ENCODE measurements around the gene CDH23. TPM values are rescaled to one million over a fixed set of nuclear protein-coding genes. Genes with fewer than 3 reads are reported as not detected.

CDH23 gene
- total RNA-seq, 1 experiment from 2014 or later, result 2.9 TPM

DNA sequence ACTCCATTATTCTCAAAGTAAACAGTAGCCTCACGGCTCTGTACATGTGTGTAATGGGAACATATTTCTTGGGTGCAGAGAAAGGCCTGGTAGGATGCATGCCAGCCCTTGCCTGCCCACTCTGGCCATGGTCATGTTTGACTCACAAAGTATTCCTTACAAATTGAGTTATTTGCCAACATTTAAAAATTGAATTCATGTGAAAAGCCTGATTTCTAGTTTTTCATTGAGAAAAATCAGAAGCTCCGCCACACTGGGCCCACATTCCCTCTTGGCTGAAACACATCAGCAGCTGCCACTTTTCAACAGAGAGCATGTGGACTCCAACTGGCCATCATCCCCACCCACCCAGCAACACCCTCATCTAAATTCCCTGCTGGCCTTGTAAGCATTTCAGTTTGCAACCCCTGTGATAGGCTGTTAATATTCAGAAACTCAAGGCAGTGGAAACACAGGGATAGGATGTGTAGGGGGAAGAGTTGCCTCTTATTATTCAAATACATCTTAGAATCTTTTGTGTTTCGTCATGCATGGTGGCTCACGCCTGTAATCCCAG lies 40.9 kb downstream of the CDH23 start (continued):
- TF ChIP-seq, protein P1, sequence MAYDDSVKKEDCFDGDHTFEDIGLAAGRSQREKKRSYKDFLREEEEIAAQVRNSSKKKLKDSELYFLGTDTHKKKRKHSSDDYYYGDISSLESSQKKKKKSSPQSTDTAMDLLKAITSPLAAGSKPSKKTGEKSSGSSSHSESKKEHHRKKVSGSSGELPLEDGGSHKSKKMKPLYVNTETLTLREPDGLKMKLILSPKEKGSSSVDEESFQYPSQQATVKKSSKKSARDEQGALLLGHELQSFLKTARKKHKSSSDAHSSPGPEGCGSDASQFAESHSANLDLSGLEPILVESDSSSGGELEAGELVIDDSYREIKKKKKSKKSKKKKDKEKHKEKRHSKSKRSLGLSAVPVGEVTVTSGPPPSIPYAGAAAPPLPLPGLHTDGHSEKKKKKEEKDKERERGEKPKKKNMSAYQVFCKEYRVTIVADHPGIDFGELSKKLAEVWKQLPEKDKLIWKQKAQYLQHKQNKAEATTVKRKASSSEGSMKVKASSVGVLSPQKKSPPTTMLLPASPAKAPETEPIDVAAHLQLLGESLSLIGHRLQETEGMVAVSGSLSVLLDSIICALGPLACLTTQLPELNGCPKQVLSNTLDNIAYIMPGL (CRISPR knock-in tag; IDR thresholded peaks at IDR 0.05), result no peak
- TF ChIP-seq NFYB (CRISPR knock-in tag; conservative IDR thresholded peaks at IDR 0.05; ENCODE audit: low read depth) (no peak), OVOL2 (CRISPR knock-in tag; IDR thresholded peaks at IDR 0.05; ENCODE audit: borderline replicate concordance) (no peak), IRF2 (CRISPR knock-in tag; IDR thresholded peaks at IDR 0.05; ENCODE audit: borderline replicate concordance, low read depth) (no peak), ZNF671 (CRISPR knock-in tag; IDR thresholded peaks at IDR 0.05) (no peak), ATF1 (CRISPR knock-in tag; IDR thresholded peaks at IDR 0.05) (no peak), CREB1 (CRISPR knock-in tag; IDR thresholded peaks at IDR 0.05) (no peak)
- TF ChIP-seq, protein P2, sequence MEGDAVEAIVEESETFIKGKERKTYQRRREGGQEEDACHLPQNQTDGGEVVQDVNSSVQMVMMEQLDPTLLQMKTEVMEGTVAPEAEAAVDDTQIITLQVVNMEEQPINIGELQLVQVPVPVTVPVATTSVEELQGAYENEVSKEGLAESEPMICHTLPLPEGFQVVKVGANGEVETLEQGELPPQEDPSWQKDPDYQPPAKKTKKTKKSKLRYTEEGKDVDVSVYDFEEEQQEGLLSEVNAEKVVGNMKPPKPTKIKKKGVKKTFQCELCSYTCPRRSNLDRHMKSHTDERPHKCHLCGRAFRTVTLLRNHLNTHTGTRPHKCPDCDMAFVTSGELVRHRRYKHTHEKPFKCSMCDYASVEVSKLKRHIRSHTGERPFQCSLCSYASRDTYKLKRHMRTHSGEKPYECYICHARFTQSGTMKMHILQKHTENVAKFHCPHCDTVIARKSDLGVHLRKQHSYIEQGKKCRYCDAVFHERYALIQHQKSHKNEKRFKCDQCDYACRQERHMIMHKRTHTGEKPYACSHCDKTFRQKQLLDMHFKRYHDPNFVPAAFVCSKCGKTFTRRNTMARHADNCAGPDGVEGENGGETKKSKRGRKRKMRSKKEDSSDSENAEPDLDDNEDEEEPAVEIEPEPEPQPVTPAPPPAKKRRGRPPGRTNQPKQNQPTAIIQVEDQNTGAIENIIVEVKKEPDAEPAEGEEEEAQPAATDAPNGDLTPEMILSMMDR (IDR thresholded peaks at IDR 0.05), result no peak
- TF ChIP-seq, protein P3, sequence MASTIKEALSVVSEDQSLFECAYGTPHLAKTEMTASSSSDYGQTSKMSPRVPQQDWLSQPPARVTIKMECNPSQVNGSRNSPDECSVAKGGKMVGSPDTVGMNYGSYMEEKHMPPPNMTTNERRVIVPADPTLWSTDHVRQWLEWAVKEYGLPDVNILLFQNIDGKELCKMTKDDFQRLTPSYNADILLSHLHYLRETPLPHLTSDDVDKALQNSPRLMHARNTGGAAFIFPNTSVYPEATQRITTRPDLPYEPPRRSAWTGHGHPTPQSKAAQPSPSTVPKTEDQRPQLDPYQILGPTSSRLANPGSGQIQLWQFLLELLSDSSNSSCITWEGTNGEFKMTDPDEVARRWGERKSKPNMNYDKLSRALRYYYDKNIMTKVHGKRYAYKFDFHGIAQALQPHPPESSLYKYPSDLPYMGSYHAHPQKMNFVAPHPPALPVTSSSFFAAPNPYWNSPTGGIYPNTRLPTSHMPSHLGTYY (CRISPR knock-in tag; IDR thresholded peaks at IDR 0.05), result no peak

DNA sequence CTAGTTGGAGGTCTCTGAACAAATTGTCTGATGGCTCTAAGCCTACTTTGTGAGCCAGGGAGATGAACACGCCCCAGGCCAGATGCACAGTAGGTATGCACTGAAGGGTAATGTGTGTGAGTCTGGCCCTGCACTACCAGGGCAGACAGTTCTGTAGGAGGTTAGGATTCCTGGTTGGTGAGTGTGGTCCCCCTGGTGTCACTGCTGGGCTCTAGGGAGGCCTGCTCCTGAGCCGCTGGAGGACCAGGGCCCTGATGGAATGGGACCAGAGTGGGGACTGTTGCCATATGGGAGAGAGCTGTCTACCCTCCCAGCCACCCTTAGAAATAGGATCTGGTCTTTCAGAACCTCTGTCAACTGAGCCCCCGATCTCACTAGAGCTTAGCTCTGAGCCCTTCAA lies 42.0 kb downstream of the CDH23 start:
- Mint-ChIP-seq H3K27me3 (ENCODE audit: low read depth) (no peaks in the 10 kb centered on the region; the same call in 1 of the 2 replicates), H3K27ac (0 out of 2 replicates have a peak overlapping the region, but pooled peaks have one; percentile 16), H3K36me3 (no peaks in the 10 kb centered on the region), H3K4me3 (no peak overlapping the region), H3K9me3 (no peaks in the 10 kb centered on the region), H3K4me1 (peaks cover 7% of the 10 kb centered on the region)
- no peak for DNase-seq (ENCODE audit: low spot score)
- no peak for ATAC-seq
- POLR2A ChIA-PET, result no interaction called here
- TF ChIP-seq, protein P4, sequence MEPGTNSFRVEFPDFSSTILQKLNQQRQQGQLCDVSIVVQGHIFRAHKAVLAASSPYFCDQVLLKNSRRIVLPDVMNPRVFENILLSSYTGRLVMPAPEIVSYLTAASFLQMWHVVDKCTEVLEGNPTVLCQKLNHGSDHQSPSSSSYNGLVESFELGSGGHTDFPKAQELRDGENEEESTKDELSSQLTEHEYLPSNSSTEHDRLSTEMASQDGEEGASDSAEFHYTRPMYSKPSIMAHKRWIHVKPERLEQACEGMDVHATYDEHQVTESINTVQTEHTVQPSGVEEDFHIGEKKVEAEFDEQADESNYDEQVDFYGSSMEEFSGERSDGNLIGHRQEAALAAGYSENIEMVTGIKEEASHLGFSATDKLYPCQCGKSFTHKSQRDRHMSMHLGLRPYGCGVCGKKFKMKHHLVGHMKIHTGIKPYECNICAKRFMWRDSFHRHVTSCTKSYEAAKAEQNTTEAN (CRISPR knock-in tag; IDR thresholded peaks at IDR 0.05), result no peak
- TF ChIP-seq GRHL2 (CRISPR knock-in tag; IDR thresholded peaks at IDR 0.05; ENCODE audit: insufficient replicate concordance, severe bottlenecking) (no peak), SMAD4 (CRISPR knock-in tag; IDR thresholded peaks at IDR 0.05) (no peak), ESRRA (CRISPR knock-in tag; IDR thresholded peaks at IDR 0.05; ENCODE audit: borderline replicate concordance) (no peak)
- TF ChIP-seq, protein P5, sequence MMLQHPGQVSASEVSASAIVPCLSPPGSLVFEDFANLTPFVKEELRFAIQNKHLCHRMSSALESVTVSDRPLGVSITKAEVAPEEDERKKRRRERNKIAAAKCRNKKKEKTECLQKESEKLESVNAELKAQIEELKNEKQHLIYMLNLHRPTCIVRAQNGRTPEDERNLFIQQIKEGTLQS (CRISPR knock-in tag; conservative IDR thresholded peaks at IDR 0.05), result no peak
- TF ChIP-seq, protein P6, sequence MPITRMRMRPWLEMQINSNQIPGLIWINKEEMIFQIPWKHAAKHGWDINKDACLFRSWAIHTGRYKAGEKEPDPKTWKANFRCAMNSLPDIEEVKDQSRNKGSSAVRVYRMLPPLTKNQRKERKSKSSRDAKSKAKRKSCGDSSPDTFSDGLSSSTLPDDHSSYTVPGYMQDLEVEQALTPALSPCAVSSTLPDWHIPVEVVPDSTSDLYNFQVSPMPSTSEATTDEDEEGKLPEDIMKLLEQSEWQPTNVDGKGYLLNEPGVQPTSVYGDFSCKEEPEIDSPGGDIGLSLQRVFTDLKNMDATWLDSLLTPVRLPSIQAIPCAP (CRISPR knock-in tag; IDR thresholded peaks at IDR 0.05), result no peak
- CTCF ChIA-PET, result interaction anchor here (1.4 kb wide), 1 partner anchor 43 kb away, joined by 3 read pairs; no protein-coding TSS in a partner anchor

Data from WTC11 (cell line).